Kidney epithelial cell (primary cell): ENCODE measurements around the gene ATOH8. TPM values are rescaled to one million over a fixed set of nuclear protein-coding genes. Genes with fewer than 3 reads are reported as not detected.
A peak's percentile ranks its signal among the peaks of the same experiment; 100 is the strongest.

ENCODE experiments used
- DNase-seq: peaks from one replicate; pipeline ENCODE4 v3.0.0-alpha.2; 2010; ENCODE audit warnings: low read depth
- H3K27me3 ChIP-seq: 2 replicates; pipeline ENCODE4 v1.6.0; 2011; ENCODE audit warnings: low read length; ENCODE audit not compliant: control insufficient read depth, insufficient read depth
- H3K36me3 ChIP-seq: 2 replicates; pipeline ENCODE4 v1.5.1; 2011; ENCODE audit warnings: low read length; ENCODE audit not compliant: control insufficient read depth, insufficient read depth
- H3K4me3 ChIP-seq: 2 replicates; pipeline ENCODE4 v1.5.1; 2011; ENCODE audit warnings: low read depth, mild to moderate bottlenecking, control low read depth, low read length
- total RNA-seq: library from RNA; depleted of rRNA; stranded (reverse); fragments of >200 nt; gene quantifications from 2 replicates; pipeline ENCODE4 v1.2.3, GENCODE V29; 2015
- TF ChIP-seq, protein P1 (sequence below): IDR thresholded peaks from 2 replicates; pipeline ENCODE4 v1.5.1; 2011; ENCODE audit warnings: mild to moderate bottlenecking, moderate library complexity, low read length, control low read depth, inconsistent platforms; ENCODE audit not compliant: insufficient read depth, poor library complexity, severe bottlenecking

ATOH8 gene
- total RNA-seq, 1 donor from 2014 or later, result 1.0 TPM

DNA sequence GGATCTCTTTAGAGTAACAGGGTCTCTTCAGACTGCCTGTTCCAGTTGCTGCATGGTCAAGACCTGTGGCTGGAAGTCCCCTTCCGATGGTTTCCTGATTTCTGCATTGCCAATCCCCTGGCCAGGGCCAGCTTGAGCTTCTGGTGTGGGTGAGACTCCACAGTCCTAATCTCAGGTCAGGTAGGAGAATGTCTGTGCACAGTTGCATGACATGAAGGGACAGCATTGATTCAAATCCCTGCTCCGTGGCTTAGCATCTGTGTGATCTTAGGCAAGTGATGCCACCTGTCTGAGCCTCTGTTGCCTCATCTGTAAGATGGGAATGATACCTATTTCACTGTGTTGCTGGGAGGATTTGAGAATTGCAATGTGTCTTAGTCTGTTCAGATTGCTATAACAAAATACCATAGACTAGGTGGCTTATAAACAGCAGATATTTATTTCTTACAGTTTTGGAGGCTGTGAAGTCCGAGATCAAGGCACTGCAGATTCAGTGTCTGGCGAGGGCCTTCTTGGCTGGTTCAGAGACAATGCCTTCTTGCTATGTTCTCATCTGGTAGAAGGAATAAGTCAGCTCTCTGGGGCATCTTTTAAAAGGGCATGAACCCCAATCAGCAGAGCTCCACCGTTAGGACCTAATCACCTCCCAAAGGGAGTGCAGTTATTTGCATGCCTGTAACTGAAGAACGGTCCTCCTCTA is 66.2 kb downstream of the ATOH8 start:
- TF ChIP-seq, protein P1, sequence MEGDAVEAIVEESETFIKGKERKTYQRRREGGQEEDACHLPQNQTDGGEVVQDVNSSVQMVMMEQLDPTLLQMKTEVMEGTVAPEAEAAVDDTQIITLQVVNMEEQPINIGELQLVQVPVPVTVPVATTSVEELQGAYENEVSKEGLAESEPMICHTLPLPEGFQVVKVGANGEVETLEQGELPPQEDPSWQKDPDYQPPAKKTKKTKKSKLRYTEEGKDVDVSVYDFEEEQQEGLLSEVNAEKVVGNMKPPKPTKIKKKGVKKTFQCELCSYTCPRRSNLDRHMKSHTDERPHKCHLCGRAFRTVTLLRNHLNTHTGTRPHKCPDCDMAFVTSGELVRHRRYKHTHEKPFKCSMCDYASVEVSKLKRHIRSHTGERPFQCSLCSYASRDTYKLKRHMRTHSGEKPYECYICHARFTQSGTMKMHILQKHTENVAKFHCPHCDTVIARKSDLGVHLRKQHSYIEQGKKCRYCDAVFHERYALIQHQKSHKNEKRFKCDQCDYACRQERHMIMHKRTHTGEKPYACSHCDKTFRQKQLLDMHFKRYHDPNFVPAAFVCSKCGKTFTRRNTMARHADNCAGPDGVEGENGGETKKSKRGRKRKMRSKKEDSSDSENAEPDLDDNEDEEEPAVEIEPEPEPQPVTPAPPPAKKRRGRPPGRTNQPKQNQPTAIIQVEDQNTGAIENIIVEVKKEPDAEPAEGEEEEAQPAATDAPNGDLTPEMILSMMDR, result no peak
- DNase-seq, result no peak
- peaks cover 21% of the 10 kb centered on the region for H3K27me3 ChIP-seq
- no peak overlapping the region for H3K4me3 ChIP-seq
- no peaks in the 10 kb centered on the region for H3K36me3 ChIP-seq

DNA sequence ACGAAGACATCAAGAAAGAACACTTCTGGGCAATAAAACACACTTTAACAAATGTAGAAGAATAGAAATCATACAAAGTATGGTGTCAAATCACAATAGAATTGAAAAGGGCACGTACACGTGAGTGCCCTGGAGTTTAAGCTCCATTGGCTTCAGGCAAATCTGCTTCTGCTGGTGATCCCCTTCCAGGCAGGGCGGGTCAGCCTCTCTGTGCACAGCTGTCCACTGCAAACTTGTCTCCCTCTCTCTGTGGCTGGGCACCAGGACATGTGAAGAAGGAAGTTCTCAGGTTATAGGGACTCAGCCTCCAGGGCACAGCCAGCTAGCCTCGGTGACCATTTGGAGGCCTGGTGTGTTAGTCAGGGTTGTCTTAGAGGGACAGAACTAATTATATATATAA is 69.0 kb downstream of the ATOH8 start:
- TF ChIP-seq, protein P1, result no peak
- DNase-seq, result no peak
- Histone ChIP-seq H3K27me3 (peaks cover 20% of the 10 kb centered on the region), H3K4me3 (no peak overlapping the region), H3K36me3 (no peaks in the 10 kb centered on the region)

DNA sequence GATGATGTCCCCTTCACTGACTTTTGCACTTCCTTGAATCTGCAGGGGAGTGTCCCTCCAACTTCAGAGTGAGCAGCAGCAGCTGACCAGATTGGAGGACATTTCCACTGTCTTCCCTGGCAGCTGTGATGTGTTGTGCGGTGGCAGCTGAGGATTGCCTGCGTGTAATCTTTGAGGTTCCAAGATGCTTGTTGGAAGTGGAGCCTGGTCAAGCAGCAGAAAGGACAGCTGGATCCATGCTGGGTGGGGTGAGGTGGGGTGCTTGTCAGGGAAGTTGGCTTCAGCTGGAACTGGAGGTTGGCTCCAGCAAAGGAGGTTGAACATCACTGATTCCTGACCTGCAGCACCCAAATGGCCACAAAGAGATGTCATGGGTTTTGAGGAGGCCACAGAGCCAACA is 70.2 kb downstream of the ATOH8 start:
- no peak overlapping the region for H3K4me3 ChIP-seq
- TF ChIP-seq, protein P1, result no peak
- no peaks in the 10 kb centered on the region for H3K36me3 ChIP-seq
- peaks cover 18% of the 10 kb centered on the region for H3K27me3 ChIP-seq
- DNase-seq, result no peak

DNA sequence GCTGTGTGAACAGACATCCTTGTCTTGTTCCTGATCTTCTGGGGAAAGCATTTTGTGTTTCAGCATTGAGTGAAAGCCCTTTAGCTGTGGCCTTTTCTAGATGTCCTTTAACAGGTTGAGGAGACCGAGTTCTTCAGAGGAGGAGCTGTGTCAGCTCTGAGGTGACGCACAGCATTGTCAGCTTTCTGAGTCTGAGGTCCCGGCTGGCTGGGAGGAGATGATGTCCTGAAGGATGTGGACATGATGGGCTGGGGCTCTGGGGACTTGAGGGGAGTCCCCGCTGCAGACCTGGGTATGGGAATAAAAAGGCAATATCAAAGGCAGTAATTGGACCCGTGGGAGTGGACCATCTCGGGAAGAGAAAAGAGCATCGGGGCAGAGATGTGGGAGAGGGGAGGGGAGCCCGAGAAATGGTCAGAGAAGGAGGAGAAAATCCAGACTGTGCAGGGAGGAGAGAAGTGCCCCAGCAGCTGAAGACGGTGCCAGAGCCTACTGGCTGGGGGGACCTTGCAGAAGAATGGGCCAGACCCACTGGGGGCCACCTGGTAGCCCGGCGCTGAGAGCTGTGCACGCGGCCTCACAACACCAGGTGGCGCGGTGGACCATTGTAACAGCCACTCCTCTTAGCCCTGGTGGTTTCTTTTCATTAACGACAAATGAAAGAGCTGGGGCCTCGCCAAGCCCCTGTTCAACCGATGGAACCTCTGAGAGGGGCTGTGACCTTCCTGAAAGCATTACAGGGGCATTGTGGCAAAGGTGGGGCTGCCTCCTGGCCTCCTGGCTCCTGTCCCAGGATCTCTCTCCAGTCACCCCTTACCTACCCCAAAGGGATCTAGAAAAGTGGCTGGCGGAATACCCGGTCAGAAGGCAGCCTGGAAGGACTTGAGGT is 73.4 kb downstream of the ATOH8 start:
- no peak for DNase-seq
- Histone ChIP-seq H3K4me3 (no peak overlapping the region), H3K36me3 (no peaks in the 10 kb centered on the region), H3K27me3 (peaks cover 12% of the 10 kb centered on the region)
- TF ChIP-seq, protein P1, result peak; percentile 88

DNA sequence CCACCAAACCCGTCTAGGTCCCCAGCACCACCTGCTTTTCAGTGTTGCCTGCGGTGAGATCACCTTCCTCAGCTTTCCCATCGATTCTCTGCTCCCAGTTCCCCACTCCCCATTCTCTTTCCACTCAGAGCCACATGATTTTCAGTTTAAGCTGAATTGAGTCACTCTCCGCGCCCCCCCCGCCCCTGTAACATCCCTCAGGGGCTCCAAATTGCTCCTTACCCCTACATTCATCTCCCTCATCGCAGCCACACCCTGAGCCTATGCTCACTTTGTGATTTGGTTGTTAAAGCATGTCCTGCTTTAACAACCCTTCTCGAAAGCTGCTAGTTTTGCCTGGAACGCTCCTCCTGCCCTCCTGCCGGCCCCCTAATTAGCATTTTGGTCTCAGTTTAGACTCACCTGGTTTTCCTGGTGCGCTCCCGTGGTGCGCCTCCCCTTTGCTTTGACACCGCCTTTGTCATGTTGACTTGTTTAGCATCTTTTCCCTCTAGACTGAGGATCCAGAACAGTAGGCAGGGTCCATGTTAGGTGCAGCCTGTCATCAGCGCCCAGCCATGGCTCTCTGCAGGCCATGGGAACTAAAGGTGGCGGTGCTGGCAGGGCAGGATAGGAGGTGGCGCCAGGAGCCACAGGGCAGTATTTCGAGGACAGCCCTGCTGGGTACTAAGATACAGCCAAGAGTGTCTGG is 74.2 kb downstream of the ATOH8 start:
- H3K4me3 ChIP-seq, result no peak overlapping the region
- peaks cover 11% of the 10 kb centered on the region for H3K27me3 ChIP-seq
- H3K36me3 ChIP-seq, result no peaks in the 10 kb centered on the region
- DNase-seq, result no peak
- TF ChIP-seq, protein P1, result no peak
